HG03139 (cell line): Measurements from ENCODE around the gene SRPK1.

Source experiments
- ATAC-seq: cut with Tn5 transposase; IDR thresholded peaks from one replicate; pipeline ENCODE4 v1.9.1; 2021; ENCODE audit not compliant: unreplicated experiment

Gene SRPK1

DNA sequence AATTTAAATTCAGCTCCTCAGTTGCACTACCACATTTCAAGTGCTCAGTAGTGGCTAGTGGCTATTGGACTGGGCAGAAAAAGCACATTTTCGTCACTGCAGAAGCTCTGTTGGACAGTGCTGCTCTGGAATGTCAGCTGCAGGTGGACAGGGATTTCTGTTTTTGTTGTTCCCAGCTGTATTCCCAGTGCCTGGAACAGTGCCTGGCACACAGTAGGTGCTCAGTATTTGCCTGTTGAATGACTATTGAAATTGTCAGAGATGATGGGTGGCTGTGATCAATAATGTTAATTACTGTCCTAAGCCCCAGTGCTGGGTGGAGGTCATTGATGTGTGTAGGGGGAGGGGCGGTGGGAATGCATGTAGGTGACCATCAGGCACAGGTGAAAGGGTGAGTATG lies 134.6 kb downstream of the SRPK1 start:
- ATAC-seq = no peak

DNA sequence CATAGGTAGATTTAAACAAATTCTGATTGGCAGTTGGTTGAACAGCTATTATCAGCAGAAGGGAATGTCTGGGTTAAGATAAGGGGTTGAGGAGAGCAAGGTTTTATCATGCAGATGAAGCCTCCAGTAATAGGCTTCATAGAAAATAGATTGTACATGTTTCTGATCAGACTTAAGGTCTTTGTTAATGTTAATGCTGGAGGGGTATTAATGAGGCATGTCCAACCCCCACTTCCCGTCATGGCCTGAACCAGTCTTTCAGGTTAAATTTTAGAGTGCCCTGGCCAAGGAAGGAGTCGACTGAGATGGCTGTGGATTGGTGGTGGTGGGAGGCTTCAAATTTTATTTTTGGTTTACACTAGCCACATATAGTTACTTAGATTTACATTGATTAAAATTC lies 136.7 kb downstream of the SRPK1 start:
- ATAC-seq = no peak
